Stomach (tissue), 4 donors: Measurements from ENCODE around the gene CDH26.

Experiments used
- CTCF ChIP-seq, 7 experiments: fragments of 450-650 bp in 4 of 7; fragments of 200-600 bp in 3 of 7; sonication (generic) in 3 of 7; IDR thresholded peaks; one replicate each; pipeline ENCODE4 v1.5.1; 2016 to 2019; ENCODE audit warnings: antibody characterized with exemption in 7 of 7, control low read depth in 2 of 7, mild to moderate bottlenecking in 1 of 7
- POLR2A ChIP-seq, 4 donors: fragments of 450-650 bp; IDR thresholded peaks; one replicate each; pipeline ENCODE4 v1.6.1; 2016; ENCODE audit warnings: antibody characterized with exemption in 4 of 4, control low read depth in 2 of 4, mild to moderate bottlenecking in 1 of 4, moderate library complexity in 1 of 4

GRCh38 chr20:60062431-60063047 is 104.3 kb downstream of the CDH26 start:
- TF ChIP-seq CTCF (IDR thresholded peaks at IDR 0.05) (no peak), POLR2A (IDR thresholded peaks at IDR 0.05) (no peak)
